ENCODE measurements around the gene C3orf38.
"Not testable (repeated sequence)": the region's sequence is repeated elsewhere in the genome, so short reads cannot be mapped to it uniquely, and the experiment has no call there.

Gene C3orf38

GRCh38 chr3:88166419-88166971, 16.7 kb downstream of the C3orf38 start:
- DNase-seq (ENCODE audit: low read depth): no peak

- no peak for DNase-seq (ENCODE audit: low read depth)
Measured at GRCh38 chr3:88167173-88167572, 17.4 kb downstream of the C3orf38 start.

- DNase-seq (ENCODE audit: low read depth): no peak
Measured at GRCh38 chr3:88167704-88168103, 17.9 kb downstream of the C3orf38 start.

- DNase-seq (ENCODE audit: low read depth): no peak
Measured at GRCh38 chr3:88168171-88168570, 18.4 kb downstream of the C3orf38 start.

- DNase-seq (ENCODE audit: low read depth): no peak
Measured at GRCh38 chr3:88180398-88180999, 30.7 kb downstream of the C3orf38 start.

- not testable (repeated sequence) for DNase-seq (ENCODE audit: low read depth)
Measured at GRCh38 chr3:88182165-88182918, 32.6 kb downstream of the C3orf38 start.

GRCh38 chr3:88188436-88188835, 38.7 kb downstream of the C3orf38 start:
- no peak for DNase-seq (ENCODE audit: low read depth)

- no peak for DNase-seq (ENCODE audit: low read depth)
Measured at GRCh38 chr3:88189361-88189810, 39.6 kb downstream of the C3orf38 start.

GRCh38 chr3:88191872-88192409, 42.2 kb downstream of the C3orf38 start:
- DNase-seq (ENCODE audit: low read depth): no peak

GRCh38 chr3:88192631-88193030, 42.9 kb downstream of the C3orf38 start:
- no peak for DNase-seq (ENCODE audit: low read depth)

GRCh38 chr3:88195951-88196434, 46.2 kb downstream of the C3orf38 start:
- no peak for DNase-seq (ENCODE audit: low read depth)

GRCh38 chr3:88198121-88198520, 48.4 kb downstream of the C3orf38 start:
- DNase-seq (ENCODE audit: low read depth): no peak

- DNase-seq (ENCODE audit: low read depth): peak; percentile 21
Measured at GRCh38 chr3:88203642-88204055, 53.9 kb downstream of the C3orf38 start.

Measured in stimulated activated CD8-positive, alpha-beta memory T cell treated with anti-CD3 and anti-CD28 coated beads, Interleukin-12 subunit alpha, Interleukin-12 subunit beta, amount 100 ng/mL, for 1 hour (primary cell).